KMS-11 (cell line): ENCODE measurements around the gene IKBKE.

ENCODE experiments used
- H2AFZ ChIP-seq: fragments of 200-600 bp; sonication (generic); 2 replicates; pipeline ENCODE4 v1.6.1; 2016; ENCODE audit warnings: antibody characterized with exemption, mixed run types, low read depth
- H3K27ac ChIP-seq: fragments of 200-600 bp; sonication (generic); 2 replicates; pipeline ENCODE4 v1.6.1; 2016; ENCODE audit warnings: mild to moderate bottlenecking, mixed run types
- H3K27me3 ChIP-seq: fragments of 200-600 bp; sonication (generic); 2 replicates; pipeline ENCODE4 v1.6.1; 2017; ENCODE audit warnings: mild to moderate bottlenecking, low read depth, mixed run types, moderate library complexity; ENCODE audit not compliant: insufficient read depth
- H3K36me3 ChIP-seq: fragments of 200-600 bp; sonication (generic); 2 replicates; pipeline ENCODE4 v1.6.1; 2017; ENCODE audit warnings: mild to moderate bottlenecking, mixed run types; ENCODE audit not compliant: insufficient read depth
- H3K4me1 ChIP-seq: fragments of 200-600 bp; sonication (generic); 2 replicates; pipeline ENCODE4 v1.6.1; 2016; ENCODE audit warnings: mild to moderate bottlenecking, low read depth, mixed run types; ENCODE audit not compliant: poor library complexity, severe bottlenecking
- H3K4me2 ChIP-seq: fragments of 200-600 bp; sonication (generic); 2 replicates; pipeline ENCODE4 v1.7.0; 2016; ENCODE audit warnings: mild to moderate bottlenecking, mixed run types
- H3K4me3 ChIP-seq: fragments of 200-600 bp; sonication (generic); IDR thresholded peaks from 2 replicates; pipeline ENCODE4 v1.6.1; 2017; ENCODE audit warnings: low read depth, low read length, mixed read lengths; ENCODE audit not compliant: insufficient read depth
- H3K79me2 ChIP-seq: fragments of 200-600 bp; sonication (generic); 2 replicates; pipeline ENCODE4 v1.6.1; 2016; ENCODE audit warnings: low read depth, mixed run types; ENCODE audit not compliant: insufficient read depth
- H3K9ac ChIP-seq: fragments of 200-600 bp; sonication (generic); 2 replicates; pipeline ENCODE4 v1.6.1; 2016; ENCODE audit warnings: mild to moderate bottlenecking, mixed run types
- H4K20me1 ChIP-seq: fragments of 200-600 bp; sonication (generic); 2 replicates; pipeline ENCODE4 v1.6.1; 2016; ENCODE audit warnings: mild to moderate bottlenecking, mixed run types; ENCODE audit not compliant: insufficient read depth
- TF ChIP-seq, protein P1 (sequence below): fragments of 200-600 bp; sonication (generic); conservative IDR thresholded peaks from 2 replicates; pipeline ENCODE4 v1.6.1; 2017; ENCODE audit warnings: low read depth, mild to moderate bottlenecking, antibody characterized with exemption, low read length, moderate library complexity, mixed read lengths

IKBKE gene

GRCh38 chr1:206540044-206540780, 69.9 kb downstream of the IKBKE start:
- Histone ChIP-seq H3K79me2 (no peaks in the 10 kb centered on the region), H3K36me3 (no peaks in the 10 kb centered on the region), H3K4me2 (no peak overlapping the region), H2AFZ (no peak overlapping the region), H3K27me3 (no peaks in the 10 kb centered on the region), H3K9ac (no peak overlapping the region), H3K4me3 (no peak overlapping the region), H3K4me1 (peaks cover 4% of the 10 kb centered on the region), H3K27ac (no peak overlapping the region), H4K20me1 (no peaks in the 10 kb centered on the region)
- TF ChIP-seq, protein P1, sequence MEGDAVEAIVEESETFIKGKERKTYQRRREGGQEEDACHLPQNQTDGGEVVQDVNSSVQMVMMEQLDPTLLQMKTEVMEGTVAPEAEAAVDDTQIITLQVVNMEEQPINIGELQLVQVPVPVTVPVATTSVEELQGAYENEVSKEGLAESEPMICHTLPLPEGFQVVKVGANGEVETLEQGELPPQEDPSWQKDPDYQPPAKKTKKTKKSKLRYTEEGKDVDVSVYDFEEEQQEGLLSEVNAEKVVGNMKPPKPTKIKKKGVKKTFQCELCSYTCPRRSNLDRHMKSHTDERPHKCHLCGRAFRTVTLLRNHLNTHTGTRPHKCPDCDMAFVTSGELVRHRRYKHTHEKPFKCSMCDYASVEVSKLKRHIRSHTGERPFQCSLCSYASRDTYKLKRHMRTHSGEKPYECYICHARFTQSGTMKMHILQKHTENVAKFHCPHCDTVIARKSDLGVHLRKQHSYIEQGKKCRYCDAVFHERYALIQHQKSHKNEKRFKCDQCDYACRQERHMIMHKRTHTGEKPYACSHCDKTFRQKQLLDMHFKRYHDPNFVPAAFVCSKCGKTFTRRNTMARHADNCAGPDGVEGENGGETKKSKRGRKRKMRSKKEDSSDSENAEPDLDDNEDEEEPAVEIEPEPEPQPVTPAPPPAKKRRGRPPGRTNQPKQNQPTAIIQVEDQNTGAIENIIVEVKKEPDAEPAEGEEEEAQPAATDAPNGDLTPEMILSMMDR = no peak

GRCh38 chr1:206541236-206541833, 71.1 kb downstream of the IKBKE start:
- Histone ChIP-seq H3K9ac (no peak overlapping the region), H3K27me3 (no peaks in the 10 kb centered on the region), H3K4me1 (peaks cover 4% of the 10 kb centered on the region), H3K36me3 (no peaks in the 10 kb centered on the region), H3K79me2 (no peaks in the 10 kb centered on the region), H3K4me3 (no peak overlapping the region), H2AFZ (no peak overlapping the region), H4K20me1 (no peaks in the 10 kb centered on the region), H3K27ac (no peak overlapping the region), H3K4me2 (no peak overlapping the region)
- TF ChIP-seq, protein P1 = no peak

GRCh38 chr1:206544562-206545257, 74.4 kb downstream of the IKBKE start:
- no peak overlapping the region for H3K9ac ChIP-seq
- TF ChIP-seq, protein P1 = peak; percentile 99
- H3K27ac ChIP-seq = no peak overlapping the region
- no peaks in the 10 kb centered on the region for H3K79me2 ChIP-seq
- H3K36me3 ChIP-seq = no peaks in the 10 kb centered on the region
- H3K4me1 ChIP-seq = peaks cover 4% of the 10 kb centered on the region
- H4K20me1 ChIP-seq = no peaks in the 10 kb centered on the region
- H3K4me3 ChIP-seq = no peak overlapping the region
- H3K27me3 ChIP-seq = no peaks in the 10 kb centered on the region
- H2AFZ ChIP-seq = peak overlapping the region; percentile 15; the same call in 1 of the 2 replicates
- no peak overlapping the region for H3K4me2 ChIP-seq

DNA sequence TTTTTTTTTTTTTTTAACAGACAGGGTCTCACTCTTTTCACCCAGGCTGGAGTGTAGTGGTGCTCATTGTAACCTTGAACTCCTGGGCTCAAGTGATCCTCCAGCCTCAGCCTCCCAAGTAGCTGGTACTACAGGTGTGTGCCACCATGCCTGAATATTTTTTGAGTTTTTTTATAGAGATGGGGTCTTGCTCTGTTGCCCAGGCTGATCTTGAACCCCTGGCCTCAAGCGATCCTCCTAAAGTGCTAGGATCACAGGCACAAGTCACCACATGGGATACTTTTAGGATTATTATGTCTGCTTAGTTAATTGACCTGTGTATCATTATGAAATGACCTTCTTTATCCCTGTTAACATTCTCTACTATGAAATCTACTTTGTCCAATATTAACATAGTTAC, 75.1 kb downstream of the IKBKE start:
- H3K79me2 ChIP-seq = no peaks in the 10 kb centered on the region

More for the DNA sequence above, 75.1 kb downstream of the IKBKE start:
- TF ChIP-seq, protein P1 = no peak
- no peaks in the 10 kb centered on the region for H3K36me3 ChIP-seq
- H3K4me1 ChIP-seq = peaks cover 4% of the 10 kb centered on the region
- no peak overlapping the region for H3K9ac ChIP-seq
- H3K4me2 ChIP-seq = no peak overlapping the region
- H3K27ac ChIP-seq = no peak overlapping the region
- no peak overlapping the region for H3K4me3 ChIP-seq
- no peaks in the 10 kb centered on the region for H4K20me1 ChIP-seq
- H2AFZ ChIP-seq = no peak overlapping the region
- no peaks in the 10 kb centered on the region for H3K27me3 ChIP-seq
